ENCODE data around the gene PAX4. TPM values are rescaled to one million over a fixed set of nuclear protein-coding genes. Genes with fewer than 3 reads are reported as not detected.

The PAX4 gene
- total and polyA plus RNA-seq, 2 of the 4 experiments (the other 2 are of a cell fraction): not detected

DNA sequence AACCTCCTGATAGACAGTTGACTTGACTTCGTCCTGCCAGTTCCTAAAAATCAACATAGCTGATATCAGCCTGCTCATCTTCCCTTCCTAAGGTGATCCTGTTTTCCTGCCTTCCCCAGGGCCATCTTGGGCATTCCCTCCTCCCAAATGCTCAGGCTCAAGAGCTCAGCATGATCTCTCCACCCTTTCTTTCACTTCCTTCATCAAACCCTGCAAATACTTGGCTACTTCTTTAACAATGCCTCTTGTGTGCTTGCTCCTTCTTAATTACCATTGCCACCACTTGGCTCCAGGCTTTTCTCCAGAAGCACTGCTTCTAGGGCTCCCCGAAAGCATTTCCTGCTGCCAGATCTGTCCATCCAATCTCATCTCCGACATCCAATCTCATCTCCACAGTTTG lies 17.1 kb downstream of the PAX4 start:
- Histone ChIP-seq H2BK15ac (ENCODE audit: low read depth, low read length) (no peak overlapping the region), H2BK120ac (ENCODE audit: low read depth, low read length) (no peak overlapping the region), H4K20me1 (ENCODE audit: insufficient read depth, low read length) (no peaks in the 10 kb centered on the region), H3K27ac (ENCODE audit: insufficient read depth, low read length) (no peak overlapping the region), H4K5ac (ENCODE audit: low read depth, low read length) (no peak overlapping the region), H3K14ac (replicated peaks; ENCODE audit: low read depth, low read length) (no peak overlapping the region), H3K4me2 (ENCODE audit: low read depth, low read length) (no peak overlapping the region), H2AK5ac (ENCODE audit: low read depth, low read length) (no peak overlapping the region), H3K27me3 (ENCODE audit: control insufficient read depth, insufficient read depth, low read length) (peaks cover 14% of the 10 kb centered on the region), H2AK9ac (replicated peaks; ENCODE audit: low read depth, low read length, poor library complexity) (no peak overlapping the region), H3K56ac (ENCODE audit: extremely low read depth, insufficient read depth, low read length) (no peak overlapping the region), H3K36me3 (ENCODE audit: control insufficient read depth, insufficient read depth, low read length) (no peaks in the 10 kb centered on the region), H2AFZ (replicated peaks; ENCODE audit: low read length, poor library complexity) (no peak overlapping the region), H4K8ac (ENCODE audit: low read depth in 2 of 2, low read length in 2 of 2) (no peak overlapping the region), H2BK20ac (ENCODE audit: low read depth, low read length) (no peak overlapping the region), H3K4ac (ENCODE audit: low read depth, low read length) (no peak overlapping the region), H3K9me3 (ENCODE audit: control insufficient read depth, insufficient read depth, low read length) (no peaks in the 10 kb centered on the region), H3K18ac (ENCODE audit: low read depth, low read length) (no peak overlapping the region), H3K23ac (ENCODE audit: low read depth, low read length) (no peak overlapping the region), H3K4me1 (ENCODE audit: control insufficient read depth, insufficient read depth, low read length) (no peaks in the 10 kb centered on the region), H3K9me1 (ENCODE audit: insufficient read depth, low read length) (no peaks in the 10 kb centered on the region), H3K79me1 (ENCODE audit: low read depth in 1 of 2, low read length in 2 of 2) (no peaks in the 10 kb centered on the region), H3K9ac (ENCODE audit: low read depth, low read length) (no peak overlapping the region), H2BK5ac (ENCODE audit: low read depth, low read length, poor library complexity, severe bottlenecking) (no peak overlapping the region), H3K4me3 (ENCODE audit: insufficient read depth, low read depth, low read length) (no peak overlapping the region), H4K91ac (ENCODE audit: insufficient read depth, low read depth, low read length) (no peak overlapping the region)
- ChIA-PET CTCF (no interaction called here), POLR2A (ENCODE audit: unreplicated experiment) (no interaction called here)
- dilution Hi-C loops (cut with HindIII; ENCODE audit: low sequenced_read_pairs, unreplicated experiment) (no loop called here), in situ Hi-C loops (cut with MboI; ENCODE audit: low sequenced_read_pairs) (no loop called here), intact Hi-C loops (cut with micrococcal nuclease) (no loop called here)
- no peak for ATAC-seq (ENCODE audit: low read depth)
- no peak for DNase-seq
- 57% methylated on average over 3 of the region's 3 CpGs; no CpG with 5 or more reads in 1 of the 2 experiments for WGBS, 2 experiments (ENCODE audit: extremely low coverage in 2 of 2, insufficient read length in 1 of 2)
- TF ChIP-seq RCOR1 (IDR thresholded peaks at IDR 0.05; ENCODE audit: insufficient replicate concordance, low read length): no peak
- no TSS peak for BruUV-seq (replicated peaks)

All from IMR-90 (cell line).